Activated CD4-positive, alpha-beta T cell treated with anti-CD3 and anti-CD28 coated beads, Interleukin-2, amount 50 U/mL, for 48 hours (primary cell): ENCODE results near the gene CXCL10.
"Not testable (repeated sequence)": the region's sequence is repeated elsewhere in the genome, so short reads cannot be mapped to it uniquely, and the experiment has no call there.

Experiments used
- DNase-seq, 2 experiments: peaks; one replicate each; pipeline ENCODE4 v3.0.0-alpha.2; 2020

CXCL10 gene

DNA sequence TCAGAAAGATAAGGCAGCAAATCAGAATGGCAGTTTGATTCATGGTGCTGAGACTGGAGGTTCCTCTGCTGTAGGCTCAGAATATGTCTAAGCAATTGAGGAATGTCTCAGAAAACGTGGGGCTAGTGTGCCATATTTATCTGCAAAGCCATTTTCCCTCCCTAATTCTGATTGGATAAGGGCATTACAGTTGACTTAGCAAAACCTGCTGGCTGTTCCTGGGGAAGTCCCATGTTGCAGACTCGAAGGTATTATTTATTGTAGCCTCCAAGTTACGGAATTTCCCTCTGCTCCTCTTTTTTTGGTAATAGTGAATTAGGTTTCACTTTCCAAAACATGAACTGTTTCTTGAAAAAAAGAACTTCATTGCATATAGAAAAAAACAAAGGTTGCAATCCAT lies at the start of gene CXCL10:
Gene CXCL10, minus strand, starts transcription at position 109 of the 400 bp plus-strand sequence. Its CDS starts 66 bp downstream, at position 43.
- DNase-seq = no peak

DNA sequence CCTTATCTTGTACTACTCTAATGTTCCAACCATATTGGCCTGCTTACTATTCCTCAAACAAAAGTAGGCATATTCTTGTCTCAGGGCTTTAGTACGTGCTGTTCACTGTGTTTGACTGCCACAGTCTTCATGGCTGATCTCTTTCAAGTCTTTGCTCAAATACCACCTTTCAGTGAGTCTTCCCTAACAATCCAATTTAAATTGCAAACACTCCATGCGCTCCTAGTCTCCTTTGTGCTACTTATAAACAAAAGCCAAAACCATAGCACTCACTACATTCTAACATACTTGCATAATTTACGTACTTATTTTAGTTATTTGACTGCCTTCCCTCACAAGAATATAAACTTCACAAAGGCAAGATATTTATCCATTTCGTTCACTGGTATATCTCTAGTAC lies 49.5 kb upstream of the CXCL10 start:
- no peak for DNase-seq

DNA sequence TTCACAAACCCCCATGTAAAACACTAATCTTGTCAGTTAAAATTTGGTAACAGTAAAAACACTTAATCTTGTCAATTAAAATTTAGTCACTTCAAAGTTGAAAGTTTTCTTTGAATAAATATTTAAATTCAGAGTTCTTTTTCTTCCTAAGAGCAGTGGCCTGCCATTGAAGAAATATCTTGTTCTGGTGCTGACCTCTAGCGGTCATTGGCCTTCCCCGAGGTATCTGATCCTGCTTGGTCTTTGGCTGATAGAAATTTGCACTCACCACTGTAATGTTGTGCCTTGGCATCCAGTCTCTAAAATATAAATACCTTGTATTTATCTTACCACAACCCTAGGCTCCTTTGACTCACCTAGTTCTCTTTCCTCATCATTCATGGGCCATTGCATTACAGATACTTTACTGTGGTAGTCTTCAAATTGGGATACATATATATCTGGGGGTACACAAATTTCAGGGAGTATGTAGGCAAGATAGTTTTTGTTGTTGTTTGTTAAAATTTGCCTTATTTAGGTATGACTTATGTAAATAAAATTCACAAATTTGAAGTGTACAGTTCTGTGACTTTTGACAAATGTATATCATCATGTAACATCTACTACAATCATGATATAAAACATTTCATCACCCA lies 44.5 kb upstream of the CXCL10 start:
- DNase-seq = peak; percentile 74 to 83

DNA sequence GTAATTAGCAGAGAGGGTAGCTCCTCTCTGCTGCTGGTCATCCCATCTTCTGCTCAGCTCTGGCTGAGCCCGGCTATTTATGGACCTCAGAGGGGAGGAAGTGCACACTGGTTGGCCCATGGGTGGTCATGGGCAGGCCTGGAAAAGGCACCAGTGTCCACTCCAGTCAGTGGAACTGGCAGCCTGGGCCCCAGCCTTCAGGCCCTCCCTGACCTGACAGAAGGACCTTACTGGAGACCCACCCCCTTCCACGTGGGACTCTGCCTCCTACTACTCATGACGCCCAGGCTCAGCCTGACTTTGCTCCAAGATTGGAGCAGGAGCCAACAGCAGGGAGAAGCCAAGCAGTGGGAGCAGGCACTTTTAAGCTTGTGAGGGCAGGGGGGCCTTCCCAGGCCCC lies 43.2 kb upstream of the CXCL10 start:
- DNase-seq = no peak

DNA sequence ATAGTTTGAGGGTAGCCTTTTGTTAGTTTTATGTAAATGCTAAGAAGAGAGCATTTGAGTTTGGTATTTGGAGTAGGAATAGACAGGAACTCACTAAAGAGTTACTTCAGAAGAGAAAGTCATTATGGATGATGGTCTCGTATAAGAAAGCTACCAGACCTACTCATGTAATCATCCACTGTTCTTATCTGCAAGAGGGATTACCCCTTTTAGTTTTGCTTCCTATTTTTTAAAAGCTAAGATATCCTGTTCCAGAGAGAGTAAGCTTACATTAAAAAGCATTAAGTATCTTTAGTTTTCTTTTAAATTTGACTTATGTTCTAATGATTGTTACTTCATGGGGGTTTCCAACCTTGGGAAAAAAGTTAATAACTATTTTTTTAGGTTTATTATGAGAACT lies 38.7 kb upstream of the CXCL10 start:
- DNase-seq = no peak

DNA sequence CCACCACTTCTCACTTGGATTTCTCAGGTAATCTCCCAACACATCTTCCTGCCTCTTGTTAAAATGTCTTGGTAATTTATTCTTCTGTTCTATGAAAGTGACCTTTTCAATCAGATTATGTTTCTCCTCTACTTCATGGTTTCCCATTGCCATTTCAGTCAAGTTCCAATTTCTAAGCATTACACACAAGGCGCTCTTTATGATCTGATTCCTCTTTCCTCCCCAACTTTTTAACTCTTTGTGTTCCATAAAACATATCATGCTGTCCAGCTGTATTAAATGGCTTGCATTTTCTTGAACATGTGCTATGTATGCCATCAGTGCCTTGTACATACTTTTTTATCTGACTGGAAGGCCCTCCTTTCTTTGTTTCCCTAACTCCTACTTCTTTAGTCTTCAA lies 38.1 kb upstream of the CXCL10 start:
- DNase-seq = no peak

DNA sequence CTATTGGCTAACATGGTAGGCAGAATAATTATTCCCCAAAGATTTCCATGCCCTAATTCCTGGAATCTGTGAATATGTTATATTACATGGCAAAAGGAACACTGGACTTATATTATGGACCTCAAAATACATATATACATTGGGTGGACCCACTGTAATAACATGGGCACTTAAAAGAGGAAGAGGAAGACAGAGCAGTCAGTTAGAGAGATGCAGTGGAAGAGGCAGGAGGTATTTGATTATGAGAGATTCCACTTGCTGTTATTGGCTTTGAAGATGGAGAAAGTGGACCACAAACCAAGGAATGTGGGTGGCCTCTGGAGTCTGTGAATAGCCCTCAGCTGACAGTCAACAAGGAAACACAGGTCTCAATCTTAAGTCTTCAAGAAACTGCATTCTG lies 37.2 kb upstream of the CXCL10 start:
- no peak for DNase-seq

DNA sequence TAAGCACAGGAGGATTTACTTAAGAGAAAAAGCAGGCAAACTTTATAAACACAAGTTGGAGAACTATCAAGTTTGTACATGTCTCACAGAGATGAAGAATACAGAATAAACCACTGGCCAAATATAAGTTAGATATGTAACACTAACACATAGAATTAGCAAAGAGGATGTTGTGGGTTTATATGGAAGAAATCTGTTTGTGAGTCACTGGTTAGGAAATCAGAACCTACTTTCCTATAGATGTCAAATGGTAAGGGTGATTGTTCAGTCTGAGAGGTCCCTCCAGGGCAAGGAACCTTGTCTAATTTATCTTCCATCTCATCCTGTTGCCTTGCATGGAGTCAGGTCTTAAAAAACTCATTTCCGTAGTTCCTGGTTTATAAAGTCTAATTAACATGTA lies 36.5 kb upstream of the CXCL10 start:
- no peak for DNase-seq

DNA sequence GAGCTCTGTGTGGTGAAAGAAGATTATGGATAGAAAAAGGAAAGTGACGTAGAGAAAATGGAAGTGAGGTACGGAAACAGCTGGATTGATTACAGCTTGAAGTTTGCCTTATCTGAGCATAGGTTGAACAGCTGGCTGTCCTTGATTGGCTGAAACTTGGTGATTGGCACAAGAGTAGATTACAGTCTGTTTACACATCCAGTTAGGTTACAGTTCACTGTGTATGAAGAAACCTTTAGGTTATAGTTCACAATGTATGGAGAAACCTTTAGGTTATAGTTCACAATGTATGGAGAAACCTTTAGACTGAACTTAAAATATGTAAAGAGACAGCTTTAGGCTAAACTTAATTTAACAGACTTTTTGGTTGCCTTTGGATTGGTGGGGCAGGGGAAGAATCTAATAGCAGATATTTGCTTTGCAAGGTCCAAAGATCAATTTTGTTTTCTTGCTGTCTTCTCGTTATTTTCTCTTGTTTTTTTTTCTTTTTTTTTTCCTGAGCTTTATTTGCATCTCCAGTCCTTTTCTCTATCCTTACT lies 35.7 kb upstream of the CXCL10 start:
- DNase-seq = no peak

DNA sequence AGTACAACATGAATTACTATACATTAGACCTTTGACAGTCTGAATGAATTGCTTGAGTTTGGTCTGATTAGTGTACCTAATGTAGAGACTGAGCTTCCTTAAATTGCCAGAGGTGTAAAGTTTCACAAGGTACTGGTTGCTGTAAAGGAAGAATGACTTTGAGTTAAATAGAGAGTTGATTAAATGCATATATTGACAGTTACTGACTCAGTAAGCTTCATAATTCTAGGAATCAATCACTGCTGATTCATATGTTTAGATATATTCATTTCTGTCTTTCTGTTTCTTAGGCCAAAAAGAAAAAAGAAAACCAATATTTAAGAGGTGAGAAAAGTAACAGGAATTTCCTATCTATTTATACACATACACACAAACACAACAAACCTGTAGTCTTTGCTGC lies 35.0 kb upstream of the CXCL10 start:
- no peak for DNase-seq

DNA sequence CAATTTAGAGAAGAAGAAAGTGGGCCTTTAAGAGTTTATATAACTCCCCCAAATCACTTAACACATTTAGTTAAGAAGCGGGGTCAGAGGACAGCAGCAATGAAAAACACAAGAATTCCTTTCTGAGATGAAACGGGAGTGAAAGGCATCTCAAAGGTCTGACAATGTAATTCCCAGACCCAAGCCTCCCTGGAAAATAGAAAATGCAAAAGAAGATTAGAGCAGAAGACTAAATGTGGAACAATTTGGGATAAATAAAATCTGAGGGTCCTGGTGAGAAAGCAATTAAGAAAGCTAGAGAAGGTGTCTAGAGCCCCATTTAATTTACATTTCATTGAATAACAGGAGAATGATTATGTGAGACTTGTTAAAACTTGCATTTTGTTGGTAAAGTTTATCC lies 32.1 kb upstream of the CXCL10 start:
- no peak for DNase-seq

DNA sequence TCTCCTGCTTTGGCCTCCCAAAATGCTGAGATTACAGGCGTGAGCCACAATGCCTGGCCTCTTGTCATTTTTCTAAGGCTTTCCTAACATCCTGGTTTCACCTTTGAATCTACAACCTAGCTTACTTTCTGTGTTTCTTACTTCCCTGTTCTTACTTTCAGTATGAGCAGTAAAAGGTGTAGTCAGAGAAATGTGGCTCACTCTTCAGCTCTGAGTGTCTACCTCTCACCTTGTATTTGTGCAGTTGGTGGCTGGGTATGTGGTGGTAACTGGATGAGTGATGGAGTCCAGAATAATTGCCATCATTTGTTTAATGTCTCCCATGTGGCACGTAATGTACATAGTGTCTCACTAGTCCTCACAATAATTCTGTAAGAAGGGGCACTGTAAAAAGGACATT lies 31.7 kb upstream of the CXCL10 start:
- DNase-seq = peak in 1 of 2 experiments; percentile 32

DNA sequence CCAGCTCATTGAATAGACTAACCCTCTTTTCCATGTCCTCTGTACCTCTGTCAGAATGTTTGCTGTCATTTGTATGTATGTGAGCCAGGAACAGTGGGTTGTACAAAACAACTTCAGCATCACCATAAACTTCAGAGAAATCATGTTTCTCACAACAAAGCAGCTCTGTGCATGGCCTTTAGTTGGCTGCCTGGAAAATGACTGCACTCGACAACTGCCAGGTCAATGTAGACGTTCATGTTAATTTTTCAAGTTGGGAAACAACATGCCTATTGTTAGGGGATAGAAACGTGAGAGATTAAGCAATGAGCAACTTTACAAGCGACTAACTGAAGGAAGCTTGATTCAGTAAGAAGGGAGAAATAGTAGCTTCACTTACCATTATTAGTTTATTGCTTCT lies 30.4 kb upstream of the CXCL10 start:
- no peak for DNase-seq

DNA sequence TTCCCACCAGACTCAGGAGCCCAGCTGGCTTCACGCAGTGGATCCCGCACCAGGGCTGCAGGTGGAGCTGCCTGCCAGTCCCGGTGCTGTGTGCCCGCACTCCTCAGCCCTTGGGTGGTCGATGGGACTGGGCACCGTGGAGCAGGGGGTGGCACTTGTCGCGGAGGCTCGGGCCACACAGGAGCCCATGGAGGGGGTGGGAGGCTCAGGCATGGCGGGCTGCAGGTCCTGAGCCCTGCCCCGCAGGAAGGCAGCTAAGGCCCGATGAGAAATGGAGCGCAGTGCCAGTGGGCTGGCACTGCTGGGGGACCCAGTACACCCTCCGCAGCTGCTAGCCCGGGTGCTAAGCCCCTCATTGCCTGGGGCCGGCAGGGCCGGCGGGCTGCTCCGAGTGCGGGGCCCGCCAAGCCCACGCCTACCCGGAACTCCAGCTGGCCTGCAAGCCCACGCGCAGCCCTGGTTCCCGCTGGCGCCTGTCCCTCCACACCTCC lies 27.3 kb upstream of the CXCL10 start:
- DNase-seq = not testable (repeated sequence)

DNA sequence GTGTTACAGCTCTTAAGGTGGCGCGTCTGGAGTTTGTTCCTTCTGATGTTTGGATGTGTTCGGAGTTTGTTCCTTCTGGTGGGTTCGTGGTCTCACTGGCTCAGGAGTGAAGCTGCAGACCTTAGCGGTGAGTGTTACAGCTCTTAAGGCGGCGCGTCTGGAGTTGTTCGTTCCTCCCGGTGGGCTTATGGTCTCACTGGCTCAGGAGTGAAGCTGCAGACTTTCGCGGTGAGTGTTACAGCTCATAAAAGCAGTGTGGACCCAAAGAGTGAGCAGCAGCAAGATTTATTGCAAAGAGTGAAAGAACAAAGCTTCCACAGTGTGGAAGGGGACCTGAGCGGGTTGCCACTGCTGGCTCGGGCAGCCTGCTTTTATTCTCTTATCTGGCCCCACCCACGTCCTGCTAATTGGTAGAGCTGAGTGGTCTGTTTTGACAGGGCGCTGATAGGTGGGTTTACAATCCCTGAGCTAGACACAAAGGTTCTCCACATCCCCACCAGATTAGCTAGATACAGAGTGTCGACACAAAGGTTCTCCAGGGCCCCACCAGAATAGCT lies 26.6 kb upstream of the CXCL10 start:
- not testable (repeated sequence) for DNase-seq

DNA sequence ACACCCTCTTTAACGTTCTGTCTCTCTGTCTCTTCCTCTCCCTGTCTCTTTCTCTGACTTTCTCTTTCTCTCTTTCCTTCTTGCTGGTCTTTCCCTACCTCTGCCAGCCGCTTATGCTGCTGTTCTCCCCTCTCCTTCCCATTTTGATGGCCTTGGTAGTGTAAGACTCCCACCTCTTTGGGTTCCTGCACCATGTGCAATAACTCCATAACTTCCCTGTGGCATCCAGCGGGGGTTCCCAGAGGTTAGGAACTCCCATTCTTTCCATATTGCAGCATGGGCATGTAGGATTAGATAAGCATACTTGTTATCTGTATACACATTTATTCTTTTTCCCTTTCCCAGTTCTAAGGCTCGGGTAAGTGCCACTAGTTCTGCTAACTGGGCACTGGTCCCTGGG lies 21.4 kb upstream of the CXCL10 start:
- DNase-seq = not testable (repeated sequence)

DNA sequence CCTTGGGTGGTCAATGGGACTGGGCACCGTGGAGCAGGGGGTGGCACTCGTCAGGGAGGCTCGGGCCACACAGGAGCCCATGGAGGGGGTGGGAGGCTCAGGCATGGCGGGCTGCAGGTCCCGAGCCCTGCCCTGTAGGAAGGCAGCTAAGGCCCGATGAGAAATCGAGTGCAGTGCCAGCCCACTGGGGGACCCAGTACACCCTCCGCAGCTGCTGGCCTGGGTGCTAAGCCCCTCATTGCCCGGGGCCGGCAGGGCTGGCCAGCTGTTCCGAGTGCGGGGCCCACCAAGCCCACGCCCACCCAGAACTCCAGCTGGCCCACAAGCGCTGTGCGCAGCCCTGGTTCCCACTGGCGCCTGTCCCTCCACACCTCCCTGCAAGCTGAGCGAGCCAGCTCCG lies 20.0 kb upstream of the CXCL10 start:
- DNase-seq = not testable (repeated sequence)

DNA sequence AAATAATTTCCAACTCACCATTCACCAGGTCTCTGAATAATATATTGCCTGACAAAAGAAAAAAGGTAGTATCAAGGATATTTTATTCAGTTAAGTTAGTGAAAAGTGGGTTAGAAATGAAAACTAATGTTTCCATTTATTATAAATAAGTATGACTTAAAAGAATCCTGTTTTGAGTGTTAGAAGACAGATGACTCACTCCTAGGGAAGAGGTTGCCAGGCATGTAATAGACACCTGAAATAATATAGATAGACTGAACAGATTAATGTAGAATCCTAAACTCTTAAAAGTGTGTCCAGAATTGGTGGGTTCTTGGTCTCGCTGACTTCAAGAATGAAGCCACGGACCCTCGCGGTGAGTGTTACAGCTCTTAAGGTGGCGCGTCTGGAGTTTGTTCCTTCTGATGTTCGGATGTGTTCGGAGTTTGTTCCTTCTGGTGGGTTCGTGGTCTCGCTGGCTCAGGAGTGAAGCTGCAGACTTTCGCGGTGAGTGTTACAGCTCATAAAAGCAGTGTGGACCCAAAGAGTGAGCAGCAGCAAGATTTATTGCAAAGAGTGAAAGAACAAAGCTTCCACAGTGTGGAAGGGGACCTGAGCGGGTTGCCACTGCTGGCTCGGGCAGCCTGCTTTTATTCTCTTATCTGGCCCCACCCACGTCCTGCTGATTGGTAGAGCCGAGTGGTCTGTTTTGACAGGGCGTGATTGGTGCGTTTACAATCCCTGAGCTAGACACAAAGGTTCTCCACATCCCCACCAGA lies 19.1 kb upstream of the CXCL10 start:
- DNase-seq = not testable (repeated sequence)

DNA sequence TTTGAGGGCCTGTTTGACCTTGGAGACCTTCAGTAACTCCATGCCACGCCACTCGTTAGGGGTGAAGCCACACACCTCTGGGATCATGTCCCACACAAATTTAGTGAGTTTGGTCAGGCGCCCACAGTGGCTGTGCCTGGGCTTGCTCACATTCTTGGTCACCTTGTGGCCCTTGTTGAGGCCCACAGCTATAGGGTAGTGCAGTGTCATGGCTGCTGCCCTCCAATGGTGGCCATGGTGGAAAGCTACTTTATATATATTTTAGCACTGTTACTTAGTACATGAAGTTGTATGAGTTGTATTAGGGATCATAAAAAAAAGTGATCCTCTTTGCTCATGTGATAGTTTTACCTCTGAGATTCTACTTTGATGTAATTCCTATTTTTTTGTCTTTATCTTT lies 13.6 kb upstream of the CXCL10 start:
- no peak for DNase-seq

DNA sequence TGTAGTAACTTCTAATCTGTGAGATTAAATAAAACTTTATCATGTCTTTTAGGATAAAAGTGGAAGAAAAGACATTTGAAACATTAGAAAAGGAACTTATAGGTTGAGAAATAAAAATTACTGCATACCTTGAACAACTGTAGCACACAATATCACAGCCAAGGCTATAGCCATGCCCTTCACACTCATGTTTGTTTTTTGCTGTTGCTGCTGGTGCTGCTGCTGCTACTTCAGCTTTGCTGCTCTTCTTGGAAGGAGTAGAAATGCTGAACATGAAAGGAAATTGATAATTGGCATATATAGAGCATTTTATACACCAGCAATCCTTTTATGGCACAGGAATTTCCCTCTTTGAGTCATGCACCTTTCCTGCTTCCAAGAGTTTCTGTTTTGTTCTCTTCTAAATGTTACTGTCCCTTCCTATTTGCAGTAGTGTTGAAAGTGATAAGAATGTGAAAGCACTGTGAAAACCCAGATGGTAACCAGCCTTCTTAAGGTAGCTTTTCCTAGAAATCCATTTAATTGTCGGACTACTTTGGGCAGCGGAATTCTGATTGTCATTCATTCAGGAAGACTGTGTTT lies 12.6 kb upstream of the CXCL10 start, which contains the start of gene CXCL11:
Gene CXCL11, minus strand, starts transcription at position 272 of the 582 bp plus-strand sequence. Its CDS starts 83 bp downstream, at position 189.
- DNase-seq = no peak

DNA sequence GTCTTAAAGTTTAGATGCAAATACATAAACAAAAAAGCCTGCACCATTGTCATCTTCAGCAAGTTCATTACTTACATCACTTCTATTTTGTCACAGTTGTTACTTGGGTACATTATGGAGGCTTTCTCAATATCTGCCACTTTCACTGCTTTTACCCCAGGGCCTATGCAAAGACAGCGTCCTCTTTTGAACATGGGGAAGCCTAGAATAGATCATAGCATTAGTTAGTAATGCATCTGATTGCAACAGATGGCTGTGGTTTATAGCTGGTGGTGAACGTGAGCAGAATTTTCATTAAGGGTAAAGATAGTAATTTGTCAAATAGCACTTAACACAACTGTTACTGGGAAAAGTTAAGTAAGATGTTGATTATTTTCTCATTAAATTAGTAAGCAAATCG lies 11.8 kb upstream of the CXCL10 start:
- no peak for DNase-seq

DNA sequence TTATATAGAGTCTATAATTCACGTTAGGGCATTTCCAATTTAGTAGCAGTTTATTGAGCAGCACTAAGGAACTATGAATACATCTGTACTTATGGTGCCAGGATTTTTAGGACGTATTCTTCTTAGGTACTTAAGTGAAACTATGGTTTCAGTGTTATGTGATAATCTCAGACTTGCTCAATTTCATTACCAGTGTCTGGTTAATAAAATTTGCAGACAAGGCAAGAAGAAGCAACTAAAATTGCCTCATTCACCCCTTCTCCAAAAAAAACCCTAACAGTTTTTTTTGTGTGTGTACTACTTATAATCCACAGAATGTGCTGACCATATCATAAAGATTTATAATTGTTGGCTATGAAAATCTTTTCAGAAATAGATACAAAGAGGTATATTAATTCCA lies 6.0 kb upstream of the CXCL10 start:
- no peak for DNase-seq

DNA sequence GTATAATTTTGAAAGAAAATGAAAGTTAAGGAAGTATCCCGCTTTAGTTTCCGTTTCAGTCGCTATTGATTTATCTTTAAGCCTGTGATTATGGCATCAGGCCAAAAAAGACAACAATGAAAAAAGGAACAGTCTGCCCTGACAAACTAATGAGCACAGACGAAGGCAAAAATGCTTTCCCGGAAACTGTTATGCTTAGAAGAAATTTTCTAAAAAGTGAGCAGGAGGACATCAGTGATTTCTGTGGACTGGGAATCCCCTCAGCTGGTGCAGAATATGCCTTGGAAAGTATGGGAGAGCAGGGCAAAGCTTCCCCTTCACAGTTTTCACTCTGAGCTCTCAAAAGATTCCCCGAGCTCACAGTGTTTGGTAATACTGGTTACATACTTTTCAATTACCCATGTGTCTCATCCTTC lies 5.1 kb upstream of the CXCL10 start:
- DNase-seq = no peak
